Measurements from ENCODE around the gene CACNA1D. TPM values are rescaled to one million over a fixed set of nuclear protein-coding genes. Genes with fewer than 3 reads are reported as not detected.

The CACNA1D gene
- total RNA-seq, 1 donor from 2014 or later, result 1.1 TPM

DNA sequence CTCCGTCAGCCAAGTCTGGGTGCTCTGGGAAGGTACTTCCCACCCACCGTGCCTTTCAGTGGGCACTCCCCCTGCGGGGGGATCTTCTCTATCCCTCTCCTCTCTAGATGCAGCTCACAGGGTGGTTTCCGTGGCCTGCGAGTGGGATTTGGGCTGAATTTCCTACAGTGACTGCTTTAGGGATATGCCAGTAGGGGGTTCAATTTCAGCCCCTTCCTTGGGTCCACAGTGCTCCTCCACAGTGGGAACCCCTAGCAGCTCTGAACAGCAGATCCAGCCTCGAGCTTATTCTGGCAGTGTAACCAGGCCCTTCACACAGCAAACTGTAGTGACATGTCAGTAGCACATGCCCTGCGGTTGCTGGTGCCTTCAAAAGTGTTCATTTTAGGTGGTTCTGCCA is 196.1 kb downstream of the CACNA1D start:
- DNase-seq (ENCODE audit: low read depth, low spot score), result no peak
- H3K4me3 Mint-ChIP-seq, result no peak overlapping the region
- no peak overlapping the region for H3K27ac Mint-ChIP-seq (ENCODE audit: unreplicated experiment)
- no peaks in the 10 kb centered on the region for H3K9me3 Mint-ChIP-seq
- TF ChIP-seq, protein P1, sequence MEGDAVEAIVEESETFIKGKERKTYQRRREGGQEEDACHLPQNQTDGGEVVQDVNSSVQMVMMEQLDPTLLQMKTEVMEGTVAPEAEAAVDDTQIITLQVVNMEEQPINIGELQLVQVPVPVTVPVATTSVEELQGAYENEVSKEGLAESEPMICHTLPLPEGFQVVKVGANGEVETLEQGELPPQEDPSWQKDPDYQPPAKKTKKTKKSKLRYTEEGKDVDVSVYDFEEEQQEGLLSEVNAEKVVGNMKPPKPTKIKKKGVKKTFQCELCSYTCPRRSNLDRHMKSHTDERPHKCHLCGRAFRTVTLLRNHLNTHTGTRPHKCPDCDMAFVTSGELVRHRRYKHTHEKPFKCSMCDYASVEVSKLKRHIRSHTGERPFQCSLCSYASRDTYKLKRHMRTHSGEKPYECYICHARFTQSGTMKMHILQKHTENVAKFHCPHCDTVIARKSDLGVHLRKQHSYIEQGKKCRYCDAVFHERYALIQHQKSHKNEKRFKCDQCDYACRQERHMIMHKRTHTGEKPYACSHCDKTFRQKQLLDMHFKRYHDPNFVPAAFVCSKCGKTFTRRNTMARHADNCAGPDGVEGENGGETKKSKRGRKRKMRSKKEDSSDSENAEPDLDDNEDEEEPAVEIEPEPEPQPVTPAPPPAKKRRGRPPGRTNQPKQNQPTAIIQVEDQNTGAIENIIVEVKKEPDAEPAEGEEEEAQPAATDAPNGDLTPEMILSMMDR (conservative IDR thresholded peaks at IDR 0.05), result no peak
- no peaks in the 10 kb centered on the region for H3K36me3 Mint-ChIP-seq (ENCODE audit: low read depth)
- H3K27me3 Mint-ChIP-seq (ENCODE audit: low read depth), result peaks cover 3% of the 10 kb centered on the region
- no peaks in the 10 kb centered on the region for H3K4me1 Mint-ChIP-seq

DNA sequence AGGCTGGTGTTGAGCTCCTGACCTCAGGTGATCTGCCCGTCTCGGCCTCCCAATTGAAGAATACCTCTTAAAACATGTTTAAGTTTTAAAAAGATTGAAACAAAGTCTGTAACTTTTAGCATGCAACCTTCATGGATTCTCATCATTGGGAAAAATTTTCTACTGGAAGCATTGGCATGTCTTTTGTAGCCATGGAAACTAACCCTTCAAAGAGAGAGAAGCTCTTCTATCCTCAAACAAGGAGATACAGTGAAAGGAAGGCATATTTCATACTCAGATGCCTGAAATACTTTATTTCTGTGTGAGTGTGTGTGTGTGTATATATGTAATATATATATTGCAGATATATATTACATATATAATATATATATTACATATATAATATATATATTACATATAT is 196.9 kb downstream of the CACNA1D start:
- Mint-ChIP-seq H3K27ac (ENCODE audit: unreplicated experiment) (no peak overlapping the region), H3K9me3 (no peaks in the 10 kb centered on the region), H3K36me3 (ENCODE audit: low read depth) (no peaks in the 10 kb centered on the region), H3K4me1 (no peaks in the 10 kb centered on the region), H3K4me3 (no peak overlapping the region), H3K27me3 (ENCODE audit: low read depth) (peaks cover 3% of the 10 kb centered on the region)
- DNase-seq (ENCODE audit: low read depth, low spot score), result no peak
- TF ChIP-seq, protein P1 (conservative IDR thresholded peaks at IDR 0.05), result no peak

- H3K9me3 Mint-ChIP-seq, result no peaks in the 10 kb centered on the region
- peaks cover 3% of the 10 kb centered on the region for H3K27me3 Mint-ChIP-seq (ENCODE audit: low read depth)
- H3K27ac Mint-ChIP-seq (ENCODE audit: unreplicated experiment), result no peak overlapping the region
- no peaks in the 10 kb centered on the region for H3K36me3 Mint-ChIP-seq (ENCODE audit: low read depth)
- TF ChIP-seq, protein P1 (conservative IDR thresholded peaks at IDR 0.05), result no peak
- H3K4me1 Mint-ChIP-seq, result no peaks in the 10 kb centered on the region
- DNase-seq (ENCODE audit: low read depth, low spot score), result no peak
- H3K4me3 Mint-ChIP-seq, result no peak overlapping the region
These were observed 197.5 kb downstream of the CACNA1D start for GRCh38 chr3:53691885-53692284.

DNA sequence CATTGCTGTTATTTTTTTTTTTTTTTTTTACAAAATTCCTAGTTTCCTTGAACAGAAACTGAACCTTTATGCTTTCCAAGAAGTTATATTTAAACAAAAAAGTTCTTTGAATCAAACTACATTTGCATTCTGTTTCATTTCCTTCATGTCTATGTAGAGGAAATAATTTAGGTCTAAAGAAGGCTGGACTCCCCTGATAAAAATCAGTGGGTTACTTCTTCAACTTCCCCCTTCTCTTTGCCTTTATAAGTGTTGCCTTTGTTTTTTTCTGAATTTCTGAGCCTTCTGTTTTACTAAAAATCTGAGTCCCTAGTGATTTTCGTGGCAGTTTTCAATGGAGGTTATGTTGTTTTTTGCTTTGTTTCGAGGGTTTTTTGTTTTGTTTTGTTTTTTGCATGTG is 199.0 kb downstream of the CACNA1D start:
- Mint-ChIP-seq H3K4me1 (no peaks in the 10 kb centered on the region), H3K27me3 (ENCODE audit: low read depth) (peaks cover 3% of the 10 kb centered on the region), H3K9me3 (no peaks in the 10 kb centered on the region), H3K36me3 (ENCODE audit: low read depth) (no peaks in the 10 kb centered on the region), H3K27ac (ENCODE audit: unreplicated experiment) (no peak overlapping the region), H3K4me3 (no peak overlapping the region)
- DNase-seq (ENCODE audit: low read depth, low spot score), result no peak
- TF ChIP-seq, protein P1 (conservative IDR thresholded peaks at IDR 0.05), result no peak

DNA sequence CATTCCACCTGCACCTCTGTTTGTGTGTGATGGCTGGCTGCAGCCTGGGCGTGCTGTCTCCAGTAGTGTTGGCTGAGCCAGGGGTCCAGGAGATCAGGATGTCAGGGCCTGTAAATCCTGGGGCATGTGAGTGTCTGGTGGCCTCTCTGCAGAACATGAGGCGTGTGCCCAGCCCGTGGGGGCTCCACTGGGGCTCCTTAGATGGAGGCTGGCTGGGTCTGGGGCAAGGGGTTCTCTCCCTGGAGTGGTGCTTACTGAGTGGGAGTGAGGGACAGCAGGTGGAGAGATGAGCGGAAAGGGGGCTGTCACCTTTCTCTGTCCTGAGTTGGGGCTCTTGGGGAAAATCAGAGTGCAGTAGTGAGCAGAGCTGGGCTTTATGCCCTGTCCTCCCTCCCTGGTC is 199.6 kb downstream of the CACNA1D start:
- no peaks in the 10 kb centered on the region for H3K4me1 Mint-ChIP-seq
- TF ChIP-seq, protein P1 (conservative IDR thresholded peaks at IDR 0.05), result no peak
- H3K27me3 Mint-ChIP-seq (ENCODE audit: low read depth), result peaks cover 3% of the 10 kb centered on the region

More for the DNA sequence above, 199.6 kb downstream of the CACNA1D start:
- H3K36me3 Mint-ChIP-seq (ENCODE audit: low read depth), result no peaks in the 10 kb centered on the region
- H3K27ac Mint-ChIP-seq (ENCODE audit: unreplicated experiment), result no peak overlapping the region
- no peak for DNase-seq (ENCODE audit: low read depth, low spot score)
- H3K9me3 Mint-ChIP-seq, result no peaks in the 10 kb centered on the region
- no peak overlapping the region for H3K4me3 Mint-ChIP-seq

Measured in neural crest cell (in vitro differentiated cells).